ENCODE data around the gene CBLB. TPM values are rescaled to one million over a fixed set of nuclear protein-coding genes. Genes with fewer than 3 reads are reported as not detected.

CBLB gene
- total and polyA plus RNA-seq, 2 of the 4 experiments (the other 2 are of a cell fraction), result 10.1 to 20.1 TPM

- Histone ChIP-seq H2BK5ac (ENCODE audit: low read depth, low read length, poor library complexity, severe bottlenecking) (no peak overlapping the region), H2AK5ac (ENCODE audit: low read depth, low read length) (no peak overlapping the region), H4K5ac (ENCODE audit: low read depth, low read length) (no peak overlapping the region), H4K8ac (ENCODE audit: low read depth in 2 of 2, low read length in 2 of 2) (no peak overlapping the region), H3K18ac (ENCODE audit: low read depth, low read length) (no peak overlapping the region), H2BK20ac (ENCODE audit: low read depth, low read length) (no peak overlapping the region), H2AK9ac (replicated peaks; ENCODE audit: low read depth, low read length, poor library complexity) (no peak overlapping the region), H2AFZ (replicated peaks; ENCODE audit: low read length, poor library complexity) (no peak overlapping the region), H4K20me1 (ENCODE audit: insufficient read depth, low read length) (0 out of 2 replicates have a peak, but pooled peaks cover 3% of the 10 kb centered on the region), H3K4me2 (ENCODE audit: low read depth, low read length) (no peak overlapping the region), H3K4me1 (ENCODE audit: control insufficient read depth, insufficient read depth, low read length) (peaks cover 10% of the 10 kb centered on the region), H3K9me1 (ENCODE audit: insufficient read depth, low read length) (peaks cover 4% of the 10 kb centered on the region; the same call in 1 of the 2 replicates), H3K9me3 (ENCODE audit: control insufficient read depth, insufficient read depth, low read length) (no peaks in the 10 kb centered on the region), H2BK120ac (ENCODE audit: low read depth, low read length) (no peak overlapping the region), H3K4ac (ENCODE audit: low read depth, low read length) (no peak overlapping the region), H2BK15ac (ENCODE audit: low read depth, low read length) (no peak overlapping the region), H3K36me3 (ENCODE audit: control insufficient read depth, insufficient read depth, low read length) (no peaks in the 10 kb centered on the region), H3K27ac (ENCODE audit: insufficient read depth, low read length) (no peak overlapping the region), H3K79me1 (ENCODE audit: low read depth in 1 of 2, low read length in 2 of 2) (peaks cover 5 to 20% of the 10 kb centered on the region in 2 experiments), H3K14ac (replicated peaks; ENCODE audit: low read depth, low read length) (no peak overlapping the region), H3K56ac (ENCODE audit: extremely low read depth, insufficient read depth, low read length) (no peak overlapping the region), H3K9ac (ENCODE audit: low read depth, low read length) (no peak overlapping the region), H3K27me3 (ENCODE audit: control insufficient read depth, insufficient read depth, low read length) (no peaks in the 10 kb centered on the region), H3K23ac (ENCODE audit: low read depth, low read length) (no peak overlapping the region), H3K4me3 (ENCODE audit: insufficient read depth, low read depth, low read length) (no peak overlapping the region), H4K91ac (ENCODE audit: insufficient read depth, low read depth, low read length) (no peak overlapping the region)
- BruUV-seq (replicated peaks), result no TSS peak
- no CpG with 5 or more reads among the region's 4 CpGs for WGBS, 2 experiments (ENCODE audit: extremely low coverage in 2 of 2, insufficient read length in 1 of 2)
- CTCF ChIA-PET, result no interaction called here
- ATAC-seq (ENCODE audit: low read depth) (no peak), DNase-seq (no peak)
- dilution Hi-C loops (cut with HindIII; ENCODE audit: low sequenced_read_pairs, unreplicated experiment) (no loop called here), intact Hi-C loops (cut with micrococcal nuclease) (loop anchor here (10.0 kb wide), 1 partner anchor 278 kb away; no protein-coding TSS in a partner anchor), in situ Hi-C loops (cut with MboI; ENCODE audit: low sequenced_read_pairs) (no loop called here)
- TF ChIP-seq CTCF (conservative IDR thresholded peaks at IDR 0.05; ENCODE audit: low read depth, low read length), result no peak
- no peak for TF ChIP-seq MAZ (IDR thresholded peaks at IDR 0.05; ENCODE audit: borderline replicate concordance, low read depth, low read length)
- TF ChIP-seq ELK1 (IDR thresholded peaks at IDR 0.05; ENCODE audit: borderline replicate concordance, low read depth, low read length), result no peak
- TF ChIP-seq RCOR1 (IDR thresholded peaks at IDR 0.05; ENCODE audit: insufficient replicate concordance, low read length), result no peak
- TF ChIP-seq MAFK (IDR thresholded peaks at IDR 0.05; ENCODE audit: low read depth, low read length), result no peak
- no peak for TF ChIP-seq SMC3 (IDR thresholded peaks at IDR 0.05; ENCODE audit: low read depth, low read length)
- TF ChIP-seq RAD21 (IDR thresholded peaks at IDR 0.05; ENCODE audit: low read length), result no peak
- no peak for TF ChIP-seq FOS (IDR thresholded peaks at IDR 0.05; ENCODE audit: low read depth, low read length)
- no peak for TF ChIP-seq CEBPB (IDR thresholded peaks at IDR 0.05; ENCODE audit: low read depth, low read length)
- TF ChIP-seq RFX5 (IDR thresholded peaks at IDR 0.05; ENCODE audit: low read depth, low read length), result no peak
- TF ChIP-seq MXI1 (IDR thresholded peaks at IDR 0.05; ENCODE audit: borderline replicate concordance, low read depth, low read length), result no peak
- no peak for TF ChIP-seq CHD1 (IDR thresholded peaks at IDR 0.05; ENCODE audit: low read depth, low read length)
- no peak for TF ChIP-seq POLR2A (IDR thresholded peaks at IDR 0.05; ENCODE audit: low read depth, low read length)
- POLR2A ChIA-PET (ENCODE audit: unreplicated experiment), result no interaction called here
These were observed 36.2 kb downstream of the CBLB start for GRCh38 chr3:105832644-105833043.
